ENCODE data around the gene PDLIM1.

DNA sequence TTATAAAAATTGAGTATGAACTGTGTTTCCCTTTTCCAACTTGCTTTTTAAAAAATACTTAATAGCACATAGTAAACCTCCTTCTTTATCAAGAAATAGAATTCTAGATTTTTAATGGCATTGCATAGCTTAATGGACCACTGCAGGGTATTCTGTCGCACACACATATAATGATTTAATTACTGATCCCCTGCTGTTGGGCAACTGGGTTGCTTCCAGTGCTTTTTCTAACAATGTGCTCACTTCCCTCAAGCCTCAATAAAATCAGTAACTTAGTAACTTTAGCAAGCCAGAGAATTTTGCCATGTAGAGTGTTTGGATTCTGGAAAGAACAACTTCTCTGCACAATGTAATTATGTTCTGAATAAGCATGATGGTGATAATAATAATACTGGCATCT lies 49.1 kb upstream of the PDLIM1 start:
- TF ChIP-seq POLR2AphosphoS5 (IDR thresholded peaks at IDR 0.05; ENCODE audit: low read depth) (no peak), CREB1 (CRISPR knock-in tag; IDR thresholded peaks at IDR 0.05; ENCODE audit: low read depth) (no peak), EZH2phosphoT487 (IDR thresholded peaks at IDR 0.05; ENCODE audit: unreplicated experiment) (no peak), EZH2 (IDR thresholded peaks at IDR 0.05; ENCODE audit: low read depth, unreplicated experiment) (no peak), JUNB (IDR thresholded peaks at IDR 0.05; ENCODE audit: unreplicated experiment) (no peak), ZNF114 (CRISPR knock-in tag; IDR thresholded peaks at IDR 0.05) (no peak), STAT1 (IDR thresholded peaks at IDR 0.05; ENCODE audit: unreplicated experiment) (no peak), NANOG (IDR thresholded peaks at IDR 0.05; ENCODE audit: borderline replicate concordance) (no peak)
- TF ChIP-seq, protein P1, sequence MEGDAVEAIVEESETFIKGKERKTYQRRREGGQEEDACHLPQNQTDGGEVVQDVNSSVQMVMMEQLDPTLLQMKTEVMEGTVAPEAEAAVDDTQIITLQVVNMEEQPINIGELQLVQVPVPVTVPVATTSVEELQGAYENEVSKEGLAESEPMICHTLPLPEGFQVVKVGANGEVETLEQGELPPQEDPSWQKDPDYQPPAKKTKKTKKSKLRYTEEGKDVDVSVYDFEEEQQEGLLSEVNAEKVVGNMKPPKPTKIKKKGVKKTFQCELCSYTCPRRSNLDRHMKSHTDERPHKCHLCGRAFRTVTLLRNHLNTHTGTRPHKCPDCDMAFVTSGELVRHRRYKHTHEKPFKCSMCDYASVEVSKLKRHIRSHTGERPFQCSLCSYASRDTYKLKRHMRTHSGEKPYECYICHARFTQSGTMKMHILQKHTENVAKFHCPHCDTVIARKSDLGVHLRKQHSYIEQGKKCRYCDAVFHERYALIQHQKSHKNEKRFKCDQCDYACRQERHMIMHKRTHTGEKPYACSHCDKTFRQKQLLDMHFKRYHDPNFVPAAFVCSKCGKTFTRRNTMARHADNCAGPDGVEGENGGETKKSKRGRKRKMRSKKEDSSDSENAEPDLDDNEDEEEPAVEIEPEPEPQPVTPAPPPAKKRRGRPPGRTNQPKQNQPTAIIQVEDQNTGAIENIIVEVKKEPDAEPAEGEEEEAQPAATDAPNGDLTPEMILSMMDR (conservative IDR thresholded peaks at IDR 0.05; ENCODE audit: low read depth in 2 of 2) = no peak
- TF ChIP-seq, protein P2, sequence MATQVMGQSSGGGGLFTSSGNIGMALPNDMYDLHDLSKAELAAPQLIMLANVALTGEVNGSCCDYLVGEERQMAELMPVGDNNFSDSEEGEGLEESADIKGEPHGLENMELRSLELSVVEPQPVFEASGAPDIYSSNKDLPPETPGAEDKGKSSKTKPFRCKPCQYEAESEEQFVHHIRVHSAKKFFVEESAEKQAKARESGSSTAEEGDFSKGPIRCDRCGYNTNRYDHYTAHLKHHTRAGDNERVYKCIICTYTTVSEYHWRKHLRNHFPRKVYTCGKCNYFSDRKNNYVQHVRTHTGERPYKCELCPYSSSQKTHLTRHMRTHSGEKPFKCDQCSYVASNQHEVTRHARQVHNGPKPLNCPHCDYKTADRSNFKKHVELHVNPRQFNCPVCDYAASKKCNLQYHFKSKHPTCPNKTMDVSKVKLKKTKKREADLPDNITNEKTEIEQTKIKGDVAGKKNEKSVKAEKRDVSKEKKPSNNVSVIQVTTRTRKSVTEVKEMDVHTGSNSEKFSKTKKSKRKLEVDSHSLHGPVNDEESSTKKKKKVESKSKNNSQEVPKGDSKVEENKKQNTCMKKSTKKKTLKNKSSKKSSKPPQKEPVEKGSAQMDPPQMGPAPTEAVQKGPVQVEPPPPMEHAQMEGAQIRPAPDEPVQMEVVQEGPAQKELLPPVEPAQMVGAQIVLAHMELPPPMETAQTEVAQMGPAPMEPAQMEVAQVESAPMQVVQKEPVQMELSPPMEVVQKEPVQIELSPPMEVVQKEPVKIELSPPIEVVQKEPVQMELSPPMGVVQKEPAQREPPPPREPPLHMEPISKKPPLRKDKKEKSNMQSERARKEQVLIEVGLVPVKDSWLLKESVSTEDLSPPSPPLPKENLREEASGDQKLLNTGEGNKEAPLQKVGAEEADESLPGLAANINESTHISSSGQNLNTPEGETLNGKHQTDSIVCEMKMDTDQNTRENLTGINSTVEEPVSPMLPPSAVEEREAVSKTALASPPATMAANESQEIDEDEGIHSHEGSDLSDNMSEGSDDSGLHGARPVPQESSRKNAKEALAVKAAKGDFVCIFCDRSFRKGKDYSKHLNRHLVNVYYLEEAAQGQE (IDR thresholded peaks at IDR 0.05; ENCODE audit: unreplicated experiment) = no peak
